Stimulated activated CD4-positive, alpha-beta T cell treated with anti-CD3 and anti-CD28 coated beads, TNF-alpha, amount 100 ng/mL, for 4 hours (primary cell): Measurements from ENCODE around the gene MAPK8.

Experiments
- DNase-seq, 3 experiments: peaks; one replicate each; pipeline ENCODE4 v3.0.0-alpha.2; 2020; ENCODE audit warnings: low read depth in 3 of 3

MAPK8 gene

GRCh38 chr10:48475943-48476278 lies 169.4 kb downstream of the MAPK8 start:
- DNase-seq, result no peak

- no peak for DNase-seq
Observed at GRCh38 chr10:48476279-48476982, 170.0 kb downstream of the MAPK8 start.

GRCh38 chr10:48477141-48477540 lies 170.7 kb downstream of the MAPK8 start:
- DNase-seq, result no peak

GRCh38 chr10:48477616-48478015 lies 171.1 kb downstream of the MAPK8 start:
- no peak for DNase-seq

- DNase-seq, result no peak
Observed at GRCh38 chr10:48478469-48478868, 172.0 kb downstream of the MAPK8 start.

- DNase-seq, result no peak
Observed at GRCh38 chr10:48478980-48479811, 172.7 kb downstream of the MAPK8 start.

GRCh38 chr10:48480397-48481374 lies 174.2 kb downstream of the MAPK8 start:
- DNase-seq, result no peak

- no peak for DNase-seq
Observed at GRCh38 chr10:48481385-48481784, 174.9 kb downstream of the MAPK8 start.

- no peak for DNase-seq
Observed at GRCh38 chr10:48482207-48482606, 175.7 kb downstream of the MAPK8 start.

- DNase-seq, result no peak
Observed at GRCh38 chr10:48484911-48485310, 178.4 kb downstream of the MAPK8 start.

- DNase-seq, result no peak
Observed at GRCh38 chr10:48485711-48486110, 179.2 kb downstream of the MAPK8 start.

- DNase-seq, result no peak
Observed at GRCh38 chr10:48487244-48487643, 180.8 kb downstream of the MAPK8 start.
